HG03066 (cell line): ENCODE results near the gene RCBTB2.

ENCODE experiments used
- ATAC-seq: cut with Tn5 transposase; IDR thresholded peaks from one replicate; pipeline ENCODE4 v1.9.1; 2021; ENCODE audit warnings: low read depth; ENCODE audit not compliant: unreplicated experiment

Gene RCBTB2

GRCh38 chr13:48564056-48564455 lies 31.2 kb upstream of the RCBTB2 start:
- ATAC-seq = no peak

DNA sequence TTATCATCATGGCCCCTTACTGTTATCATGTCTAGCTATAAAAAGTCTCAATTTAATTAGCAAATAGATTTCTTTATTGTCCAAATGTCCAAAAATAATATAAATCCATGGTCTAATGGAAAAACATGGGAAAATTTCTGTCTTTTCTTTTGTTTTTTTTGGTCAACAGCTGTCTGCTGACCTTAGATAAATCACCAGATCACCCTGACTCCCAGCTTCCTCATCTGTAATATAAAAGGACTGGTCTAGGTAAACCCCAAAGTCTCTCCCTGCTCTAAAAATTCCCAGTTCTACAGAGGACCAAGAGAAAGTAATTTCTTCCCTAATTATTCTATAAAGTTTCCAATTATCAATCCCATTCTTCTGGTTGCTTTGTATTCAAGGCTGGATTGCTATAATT lies 30.7 kb upstream of the RCBTB2 start:
- ATAC-seq = no peak

DNA sequence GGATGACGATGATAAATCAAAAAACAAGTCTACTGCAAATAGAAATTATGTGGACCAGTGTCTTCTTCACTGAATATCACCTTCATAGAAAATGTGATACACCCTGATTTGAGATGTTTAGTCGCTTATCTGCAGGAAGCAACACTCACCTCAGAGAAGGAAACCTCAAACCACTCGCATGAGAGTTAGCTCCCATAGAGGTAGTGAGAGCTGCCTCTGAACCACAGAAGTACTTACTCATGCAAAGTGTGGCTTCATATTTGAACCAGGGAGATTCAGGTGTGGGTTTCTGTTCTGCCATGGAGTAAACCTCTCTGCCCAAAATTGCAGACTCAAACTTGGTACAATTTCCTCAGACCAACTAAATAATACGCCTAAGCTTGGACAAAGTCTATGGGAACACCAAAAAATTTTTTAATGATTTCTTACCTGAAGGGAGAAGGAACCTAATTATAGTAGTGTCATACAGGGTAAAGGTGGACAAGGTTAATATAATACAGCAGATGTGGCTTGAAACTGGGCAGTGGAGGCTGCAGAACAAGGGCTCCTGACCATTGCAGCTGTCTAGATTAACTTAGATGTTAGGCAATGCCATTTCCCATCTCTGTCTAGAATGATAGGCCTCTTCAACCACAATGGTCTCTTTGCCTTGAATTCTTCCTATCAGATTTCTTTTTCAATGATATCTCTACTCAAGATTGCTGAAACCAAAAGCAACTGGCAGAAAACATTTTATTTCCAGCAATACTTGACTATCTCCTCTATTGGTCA lies 29.6 kb upstream of the RCBTB2 start:
- ATAC-seq = peak; percentile 97

GRCh38 chr13:48561466-48562235 lies 28.8 kb upstream of the RCBTB2 start:
- ATAC-seq = no peak

GRCh38 chr13:48560657-48561337 lies 27.9 kb upstream of the RCBTB2 start:
- ATAC-seq = no peak

DNA sequence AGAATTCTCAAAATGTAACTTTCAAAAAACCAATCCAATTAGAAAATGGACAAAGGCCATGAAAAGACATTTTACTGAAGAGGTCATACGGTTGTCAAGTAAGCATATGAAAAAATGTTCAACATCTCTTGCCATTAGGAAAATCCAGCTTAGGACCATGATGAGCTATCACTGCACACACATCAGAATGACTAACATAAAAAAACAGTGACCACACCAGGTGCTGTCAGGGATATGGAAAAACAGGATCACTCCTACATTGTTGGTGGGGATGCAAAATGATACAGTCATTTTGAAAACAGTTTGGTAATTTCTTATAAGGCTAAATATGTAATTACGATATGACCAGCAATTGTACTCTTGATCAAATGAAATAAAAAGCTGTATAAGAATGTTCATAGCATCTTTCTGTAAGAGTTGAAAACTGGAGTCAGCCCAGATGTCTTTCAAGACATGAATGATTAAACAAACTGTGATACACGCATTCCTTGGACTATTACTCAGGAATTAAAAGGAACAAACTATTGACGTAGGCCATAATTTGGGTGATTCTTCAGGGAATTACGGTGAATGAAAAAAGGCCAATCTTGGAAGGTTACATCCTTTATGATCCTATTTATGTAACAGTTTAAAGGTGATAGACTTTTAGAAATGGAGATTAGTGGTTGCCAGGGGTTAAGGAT lies 26.9 kb upstream of the RCBTB2 start:
- ATAC-seq = no peak

DNA sequence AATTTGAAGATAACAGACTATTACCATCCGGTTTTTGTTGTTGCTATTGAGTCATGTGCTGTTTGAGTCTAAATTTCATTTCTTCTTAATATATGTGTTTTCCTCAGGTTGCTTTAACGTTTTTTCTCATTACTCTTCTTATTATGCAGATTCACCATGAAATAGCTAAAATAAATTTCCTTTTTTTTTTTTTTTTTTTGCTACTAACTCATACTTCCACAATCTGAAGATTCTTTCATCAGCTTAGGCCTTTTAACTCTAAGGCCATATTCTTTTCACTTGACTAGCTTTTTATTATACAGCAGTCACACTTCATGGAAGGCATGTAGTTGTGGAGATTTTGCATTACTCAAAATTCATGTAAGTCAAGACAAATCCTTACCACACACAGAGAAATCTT lies 23.9 kb upstream of the RCBTB2 start:
- no peak for ATAC-seq

GRCh38 chr13:48555441-48555840 lies 22.6 kb upstream of the RCBTB2 start:
- ATAC-seq = no peak

GRCh38 chr13:48551329-48551728 lies 18.4 kb upstream of the RCBTB2 start:
- no peak for ATAC-seq

DNA sequence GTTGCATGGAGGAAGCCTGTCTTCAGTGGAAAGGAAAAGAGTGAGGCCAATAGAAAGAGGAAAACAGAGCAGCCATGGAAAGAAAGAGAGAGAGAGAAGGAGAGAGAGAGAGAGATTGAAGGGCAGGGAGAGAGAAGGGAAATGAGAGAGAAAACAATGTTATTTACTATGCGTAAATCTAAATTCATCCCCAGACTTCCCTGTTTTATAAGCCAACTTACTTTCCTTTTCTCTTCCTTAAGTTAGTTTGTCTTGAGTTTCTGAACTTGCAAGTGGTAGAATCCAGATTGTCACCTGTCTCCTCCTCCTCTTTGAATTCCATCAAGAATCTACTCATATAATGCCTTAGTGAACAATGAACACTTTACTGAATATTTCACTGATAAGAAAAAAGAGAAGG lies 16.8 kb upstream of the RCBTB2 start:
- no peak for ATAC-seq

- no peak for ATAC-seq
Observed at GRCh38 chr13:48547663-48548092, 14.8 kb upstream of the RCBTB2 start.

DNA sequence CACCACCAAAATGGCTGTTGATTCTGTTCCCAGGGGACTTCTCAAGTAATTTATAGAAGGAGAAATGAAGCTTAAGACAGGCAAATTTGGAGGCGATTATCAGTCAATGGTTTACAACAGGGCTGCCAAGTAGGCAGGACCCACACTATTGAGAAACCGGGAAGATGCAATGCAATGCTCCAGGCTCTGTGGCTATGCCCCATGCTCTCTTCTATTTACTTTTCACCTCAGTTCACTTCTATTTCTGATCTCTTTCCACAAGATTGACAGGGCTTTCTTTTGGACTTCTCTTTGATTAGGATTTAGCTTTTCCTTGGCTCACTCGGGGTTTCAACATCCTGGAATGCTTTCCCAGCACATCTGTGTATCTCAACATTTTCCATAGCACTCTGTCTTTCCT lies 12.7 kb upstream of the RCBTB2 start:
- no peak for ATAC-seq

DNA sequence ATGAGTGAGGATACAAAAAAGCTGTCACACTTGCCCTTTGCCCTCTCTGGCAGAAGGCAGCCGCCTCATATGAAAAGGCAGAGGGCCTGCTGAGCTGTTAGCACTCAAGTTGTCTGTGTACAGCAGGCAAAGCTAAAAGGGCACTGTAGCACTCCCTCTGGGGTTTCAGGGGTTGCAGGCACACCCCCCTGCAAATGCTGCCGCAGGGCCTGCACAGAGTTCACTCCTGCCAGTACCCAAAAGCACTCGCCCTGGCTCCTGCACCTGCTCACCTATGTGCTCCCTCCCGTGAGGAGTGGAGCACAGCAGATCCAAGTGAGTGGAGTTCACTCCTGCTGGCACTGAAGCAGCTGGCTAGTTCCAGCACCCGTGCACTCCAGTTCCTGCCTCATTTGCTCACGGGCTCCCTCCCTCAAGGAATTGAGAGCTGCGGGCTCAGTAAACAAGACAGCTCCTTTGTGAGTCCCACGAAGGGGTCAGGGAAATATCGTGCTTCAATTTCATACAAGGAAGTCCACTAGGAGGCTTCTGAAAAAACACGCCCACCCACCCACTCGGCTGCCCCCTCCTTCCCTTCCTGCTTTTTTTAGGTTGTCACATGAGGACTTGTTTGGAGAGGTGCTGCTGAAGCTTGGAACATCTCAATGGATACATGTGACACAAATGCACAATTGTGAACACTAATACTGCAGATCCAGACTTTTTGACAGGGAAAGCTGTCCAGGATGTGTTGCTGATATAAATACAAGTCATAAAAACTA lies 9.9 kb upstream of the RCBTB2 start:
- no peak for ATAC-seq

- no peak for ATAC-seq
Observed at GRCh38 chr13:48542138-48542537, 9.3 kb upstream of the RCBTB2 start.

DNA sequence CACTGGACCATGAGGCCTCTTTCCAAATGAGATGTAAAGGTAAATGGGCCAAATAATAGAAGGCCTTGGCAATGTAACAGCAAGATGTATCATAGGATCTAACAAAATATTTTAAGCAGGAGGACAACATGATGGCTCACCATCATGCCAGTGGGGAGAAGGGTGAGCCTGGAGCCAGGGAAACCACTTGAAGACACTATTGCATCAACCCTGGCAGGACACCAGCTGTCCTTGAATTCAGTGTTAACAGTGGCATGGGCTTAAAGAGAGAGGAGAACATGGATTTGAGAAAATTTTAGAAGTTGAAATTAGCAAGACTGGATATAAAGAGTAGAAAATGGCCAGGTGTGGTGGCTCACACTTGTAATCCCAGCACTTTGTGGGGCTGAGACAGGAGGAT lies 6.7 kb upstream of the RCBTB2 start:
- ATAC-seq = no peak

- no peak for ATAC-seq
Observed at GRCh38 chr13:48536621-48537250, 3.9 kb upstream of the RCBTB2 start.

DNA sequence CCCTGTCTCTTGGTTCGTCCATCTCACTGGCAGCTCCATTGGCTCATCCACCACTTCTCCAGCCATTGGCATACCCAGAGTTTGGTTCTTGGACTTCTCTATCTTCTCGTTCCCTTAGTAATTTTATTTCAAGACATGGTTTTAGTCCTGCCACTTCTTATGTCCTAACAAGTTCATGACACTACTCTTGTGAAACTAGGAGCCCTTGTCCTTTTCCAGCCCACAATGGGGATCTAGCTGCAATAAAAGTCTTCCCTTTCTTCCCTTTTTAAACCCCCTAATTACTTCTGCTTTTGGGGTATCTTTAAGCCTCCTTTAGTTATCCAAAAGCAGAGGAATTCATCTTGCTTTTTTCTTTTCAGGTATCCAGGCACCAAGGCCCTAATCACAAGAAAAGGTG lies 2.9 kb upstream of the RCBTB2 start:
- ATAC-seq = no peak

DNA sequence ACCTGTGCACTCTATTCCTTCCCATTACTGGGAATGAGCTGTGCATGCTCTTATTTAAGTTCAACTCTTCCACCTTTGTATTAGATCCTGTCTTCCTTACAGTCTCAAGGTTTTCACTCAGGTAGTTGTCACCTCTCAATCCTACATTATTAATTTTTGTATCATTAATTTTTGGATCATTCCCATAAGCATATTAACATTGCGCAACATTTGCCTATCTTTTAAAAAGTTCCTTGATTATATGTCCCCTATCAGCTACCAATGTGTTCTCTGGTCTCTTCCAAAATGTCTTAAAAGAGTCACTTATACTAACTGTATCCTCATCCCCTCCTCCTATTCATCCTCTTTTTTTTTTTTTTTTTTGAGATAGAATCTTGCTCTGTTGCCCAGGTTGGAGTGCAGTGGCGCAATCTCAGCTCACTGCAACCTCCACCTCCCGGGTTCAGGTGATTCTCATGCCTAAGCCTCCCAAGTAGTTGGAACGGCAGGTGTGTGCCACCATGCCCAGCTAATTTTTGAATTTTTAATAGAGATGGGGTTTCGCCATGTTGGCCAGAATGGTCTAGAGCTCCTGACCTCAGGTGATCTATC lies 2.1 kb upstream of the RCBTB2 start:
- ATAC-seq = no peak

DNA sequence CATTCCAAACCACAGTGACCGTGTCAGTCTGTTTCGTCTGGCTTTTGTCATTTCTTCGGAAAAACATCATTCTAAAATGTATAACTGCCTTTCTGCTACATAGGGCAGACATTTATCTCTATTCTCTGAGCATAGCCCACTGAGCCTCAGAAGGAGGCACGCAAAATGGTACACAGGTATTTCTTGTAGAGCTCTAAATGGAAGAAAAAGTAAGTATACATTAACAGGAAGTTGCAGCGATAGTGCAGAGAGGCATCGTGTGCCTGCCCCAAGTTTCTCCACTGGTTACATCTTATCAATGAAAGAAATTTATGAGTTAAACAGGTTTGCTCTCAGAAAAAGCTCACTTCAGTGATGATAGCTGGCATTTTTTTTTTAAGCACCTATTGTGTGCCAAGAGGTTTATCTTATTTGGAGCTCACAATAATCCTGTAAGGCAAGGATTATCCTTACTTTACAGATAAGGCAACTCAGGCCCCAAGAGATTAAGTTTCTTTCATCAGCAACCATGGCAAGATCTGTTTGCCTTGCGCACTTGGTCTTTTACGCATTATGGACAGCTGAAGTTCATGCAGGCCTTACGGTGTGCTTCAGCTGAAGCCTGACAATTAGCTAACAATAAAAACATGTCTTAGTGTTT lies 1.2 kb upstream of the RCBTB2 start:
- ATAC-seq = no peak
